T47D (cell line): Measurements from ENCODE around the gene ATP8A2.

Experiments used
- DNase-seq, 2 experiments: peaks; one replicate each; pipeline versions ENCODE4 v3.0.0 to v3.0.0-alpha.2; 2011 to 2012; ENCODE audit warnings: low read depth in 1 of 2, low spot score in 1 of 2
- JUND ChIP-seq: IDR thresholded peaks from 2 replicates; pipeline ENCODE4 v1.6.1; 2012; ENCODE audit warnings: low read depth
- in situ Hi-C: cut with HindIII; loops from 2 replicates; pipeline ENCODE4 v1.10.0; 2016; ENCODE audit warnings: low sequenced_read_pairs, low pct_unique_long_range_greater_than_20kb

ATP8A2 gene

GRCh38 chr13:25987987-25988386 lies 616.2 kb downstream of the ATP8A2 start:
- in situ Hi-C loops: no loop called here
- no peak for DNase-seq
- TF ChIP-seq JUND: no peak

- in situ Hi-C loops: no loop called here
- peak; percentile 61; the same call in 1 of the 2 replicates for TF ChIP-seq JUND
- peak; percentile 21 to 54 for DNase-seq
Observed at GRCh38 chr13:25988661-25989060, 616.9 kb downstream of the ATP8A2 start.

- TF ChIP-seq JUND: no peak
- in situ Hi-C loops: no loop called here
- no peak for DNase-seq
Observed at GRCh38 chr13:25990801-25991200, 619.0 kb downstream of the ATP8A2 start.

- in situ Hi-C loops: no loop called here
- TF ChIP-seq JUND: no peak
- DNase-seq: no peak
Observed at GRCh38 chr13:25992076-25992475, 620.3 kb downstream of the ATP8A2 start.

GRCh38 chr13:26007261-26008125 lies 635.7 kb downstream of the ATP8A2 start:
- no peak for TF ChIP-seq JUND
- in situ Hi-C loops: no loop called here
- no peak for DNase-seq

GRCh38 chr13:26010487-26011207 lies 638.9 kb downstream of the ATP8A2 start:
- DNase-seq: peak in 1 of 2 experiments; percentile 9
- no peak for TF ChIP-seq JUND
- in situ Hi-C loops: no loop called here

GRCh38 chr13:26011208-26011573 lies 639.4 kb downstream of the ATP8A2 start:
- TF ChIP-seq JUND: no peak
- DNase-seq: no peak
- in situ Hi-C loops: no loop called here

GRCh38 chr13:26011996-26012821 lies 640.4 kb downstream of the ATP8A2 start:
- in situ Hi-C loops: no loop called here
- no peak for TF ChIP-seq JUND
- no peak for DNase-seq

- in situ Hi-C loops: no loop called here
- DNase-seq: no peak
- no peak for TF ChIP-seq JUND
Observed at GRCh38 chr13:26012995-26013394, 641.2 kb downstream of the ATP8A2 start.

GRCh38 chr13:26015271-26016125 lies 643.7 kb downstream of the ATP8A2 start:
- in situ Hi-C loops: no loop called here
- TF ChIP-seq JUND: no peak
- no peak for DNase-seq

GRCh38 chr13:26016189-26016588 lies 644.4 kb downstream of the ATP8A2 start:
- no peak for TF ChIP-seq JUND
- DNase-seq: no peak
- in situ Hi-C loops: no loop called here
